GM21381 (cell line): ENCODE measurements around the gene SCTR.

Experiments used
- ATAC-seq: cut with Tn5 transposase; IDR thresholded peaks from one replicate; pipeline ENCODE4 v1.9.1; 2021; ENCODE audit warnings: mild to moderate bottlenecking, moderate library complexity; ENCODE audit not compliant: unreplicated experiment

Gene SCTR

DNA sequence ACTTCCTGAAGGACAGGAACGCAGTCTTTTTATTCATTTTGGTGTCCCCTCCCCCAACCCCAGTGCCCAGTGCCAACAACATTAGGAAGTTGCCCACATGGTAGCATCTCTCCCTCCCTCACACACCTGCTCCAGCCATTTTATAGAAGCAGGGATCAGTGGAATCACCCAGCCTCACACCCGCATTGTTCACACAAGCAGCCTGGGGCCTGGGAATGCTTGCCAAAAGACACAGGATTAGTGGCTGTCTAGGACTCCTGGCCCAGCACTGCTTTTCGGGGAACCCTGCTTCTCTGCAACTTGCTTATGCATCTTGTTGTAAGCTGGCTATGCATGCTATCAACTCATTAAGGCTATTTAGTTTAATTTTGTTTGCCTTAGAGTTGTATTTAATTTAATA, 74.8 kb downstream of the SCTR start:
- ATAC-seq: no peak

DNA sequence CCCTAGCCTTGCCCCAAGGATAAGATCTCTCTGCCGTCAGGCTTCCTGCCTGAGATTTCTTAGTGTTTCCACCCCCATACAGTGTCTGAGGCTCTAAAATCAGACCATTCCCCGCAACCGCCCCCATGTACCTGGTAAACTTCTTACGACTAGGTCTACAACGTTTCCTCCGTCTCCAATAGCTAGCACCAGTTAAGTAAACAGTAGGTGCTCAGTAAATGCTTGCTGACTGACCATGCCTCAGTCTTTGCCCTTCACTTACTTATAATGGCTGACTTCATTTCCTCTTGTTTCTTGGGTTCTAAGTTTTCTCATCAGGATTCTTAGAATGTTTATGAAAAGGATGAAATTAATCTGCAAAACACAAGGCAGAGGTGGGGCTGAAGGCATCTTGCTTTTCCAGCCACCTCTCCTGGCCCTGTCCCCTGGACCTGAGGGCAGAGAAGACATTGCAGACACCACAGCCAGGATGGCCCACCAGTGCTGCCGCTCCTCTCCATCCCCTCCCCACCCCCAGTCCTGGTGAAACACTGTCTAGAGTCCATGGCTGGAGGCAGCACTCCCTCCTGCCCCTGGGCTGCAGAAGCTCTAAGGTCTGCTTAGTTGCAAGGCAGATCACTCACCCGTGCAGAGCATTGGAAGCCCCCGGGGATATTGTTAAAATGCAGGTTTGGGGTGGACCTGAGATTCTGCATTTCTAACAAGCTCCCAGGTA, 75.7 kb downstream of the SCTR start:
- ATAC-seq: no peak

DNA sequence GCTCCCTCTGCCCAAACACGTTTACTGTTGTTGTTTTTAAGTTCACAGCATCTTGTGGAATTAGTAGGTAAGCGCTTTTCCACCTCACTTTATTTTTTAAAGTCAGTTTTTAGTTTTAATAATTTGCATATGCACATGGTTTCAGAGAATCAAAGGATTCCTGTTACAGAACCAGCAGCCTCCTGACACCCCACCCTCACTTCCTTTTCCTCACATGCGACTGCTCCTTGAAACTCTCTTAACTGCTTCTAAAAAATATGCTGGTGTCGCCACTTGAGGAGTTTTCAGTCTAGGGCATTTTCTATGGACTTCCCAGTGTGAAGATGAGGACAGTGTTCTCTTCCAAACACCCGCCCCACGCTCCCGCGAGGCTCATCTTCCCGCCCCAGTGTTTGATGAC, 78.2 kb downstream of the SCTR start:
- ATAC-seq: no peak

DNA sequence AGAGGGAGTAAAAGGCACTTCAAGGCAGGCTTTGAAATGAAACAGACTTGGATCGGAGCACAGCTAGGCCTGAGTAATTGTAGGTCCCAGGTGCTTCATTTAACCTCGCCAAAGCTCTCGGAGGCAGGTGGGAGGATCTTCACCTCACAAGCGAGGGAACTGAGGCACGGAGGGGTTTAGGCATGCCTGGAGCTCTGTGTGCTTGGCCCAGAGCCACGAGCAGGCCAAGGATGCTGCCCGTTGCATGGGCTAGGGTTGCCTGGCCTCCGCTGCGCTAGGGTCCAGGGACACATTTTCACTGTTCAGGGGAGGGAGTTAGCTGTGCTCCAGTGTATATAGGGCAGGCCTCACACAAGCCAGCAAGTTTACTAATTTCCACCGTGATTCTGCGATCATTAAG, 81.4 kb downstream of the SCTR start:
- no peak for ATAC-seq

DNA sequence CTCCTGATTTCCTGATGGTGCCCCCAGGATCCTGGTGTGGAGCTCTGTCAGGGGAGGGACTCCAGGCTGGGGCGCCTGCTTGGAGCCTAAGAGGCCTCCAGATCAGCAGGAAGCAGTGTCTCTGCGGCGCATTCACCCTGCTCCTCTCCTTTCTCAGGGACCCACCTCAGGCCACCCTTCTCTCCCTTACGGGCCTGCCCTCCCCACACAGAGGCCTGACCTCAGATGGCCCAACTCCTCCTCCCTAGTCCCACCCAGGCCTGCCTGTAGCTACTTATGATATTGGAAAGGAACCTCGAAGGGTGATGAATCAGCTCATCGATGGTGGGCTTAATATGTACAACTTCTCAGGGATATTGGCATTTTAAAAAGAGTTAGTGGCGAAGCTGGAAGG, 82.1 kb downstream of the SCTR start:
- ATAC-seq: no peak

DNA sequence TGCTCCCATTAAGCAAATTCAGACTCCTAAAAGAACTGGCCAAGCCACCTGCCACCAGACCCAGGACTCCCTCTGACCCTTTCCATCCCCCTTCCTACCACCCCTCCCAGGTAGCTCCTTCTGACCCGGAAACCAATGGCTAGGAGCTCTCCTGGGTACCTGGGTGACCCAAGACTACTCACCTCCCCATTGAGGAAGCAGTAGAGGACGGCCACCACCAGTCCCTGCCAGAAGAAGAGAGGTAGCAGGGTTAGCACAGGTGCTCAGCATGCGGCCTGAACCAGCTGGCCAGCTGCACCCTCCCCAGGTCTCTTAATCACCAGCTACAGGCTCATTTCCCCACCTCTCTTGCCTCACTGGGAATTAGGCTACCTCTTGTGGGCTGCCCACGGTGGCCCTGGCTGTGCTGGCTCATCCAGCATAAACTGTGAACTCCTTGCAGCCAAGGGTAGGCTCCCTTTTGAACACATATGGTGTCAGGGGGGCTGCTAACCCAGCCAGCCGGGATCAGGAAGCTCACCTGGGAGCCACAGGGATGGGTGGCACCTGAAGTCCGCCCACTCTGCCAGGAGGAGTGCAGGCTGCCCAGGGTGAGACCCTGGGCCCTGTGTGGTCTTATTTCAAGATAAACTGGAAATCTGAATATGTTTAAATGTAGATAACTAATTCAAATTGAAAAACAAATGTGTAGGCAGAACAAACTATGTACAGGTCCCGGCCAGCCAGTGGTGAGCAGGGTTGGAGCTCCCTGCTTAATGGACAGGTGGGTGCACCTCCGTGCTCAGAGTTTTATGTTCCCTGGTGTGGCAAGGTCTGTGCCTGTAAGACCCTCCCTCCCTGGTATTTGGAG, 82.7 kb downstream of the SCTR start:
- no peak for ATAC-seq

DNA sequence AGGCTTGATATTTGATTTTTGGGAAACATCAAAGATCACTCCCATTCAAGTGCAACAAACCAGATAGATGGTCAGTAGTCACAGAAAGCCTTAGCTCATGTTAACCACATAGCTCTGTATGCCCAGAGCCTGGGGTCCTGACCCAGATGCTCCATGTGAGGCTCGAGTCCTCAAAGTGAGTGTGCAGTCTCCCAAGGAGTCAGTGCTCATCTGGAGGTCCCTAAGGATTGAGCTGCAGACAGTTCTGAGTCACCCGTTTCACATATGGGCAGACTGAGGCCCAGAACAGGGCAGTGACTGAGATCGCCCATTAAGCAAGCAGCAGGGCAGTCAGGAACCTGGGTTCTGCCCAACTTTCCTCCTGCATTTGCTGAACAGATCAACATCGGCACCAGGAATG, 83.4 kb downstream of the SCTR start:
- no peak for ATAC-seq

DNA sequence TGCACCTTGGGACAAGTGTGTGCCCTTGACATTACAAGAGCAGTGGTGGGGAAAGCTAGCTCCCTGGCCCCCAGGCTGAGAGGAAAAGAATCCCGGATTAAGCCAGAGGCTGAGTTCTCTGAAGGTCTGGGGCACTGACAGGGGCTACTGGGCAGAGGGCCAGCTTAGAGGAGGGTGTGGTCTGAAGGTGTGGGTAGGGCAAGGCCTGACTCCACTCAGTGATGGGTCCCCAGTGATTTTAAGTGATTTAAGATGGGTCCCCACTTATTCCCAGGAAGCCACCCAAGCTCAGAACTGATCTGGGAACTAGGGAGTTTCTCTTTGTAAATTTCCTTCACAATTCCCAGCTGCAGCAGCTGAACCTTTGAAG, 83.8 kb downstream of the SCTR start:
- no peak for ATAC-seq

DNA sequence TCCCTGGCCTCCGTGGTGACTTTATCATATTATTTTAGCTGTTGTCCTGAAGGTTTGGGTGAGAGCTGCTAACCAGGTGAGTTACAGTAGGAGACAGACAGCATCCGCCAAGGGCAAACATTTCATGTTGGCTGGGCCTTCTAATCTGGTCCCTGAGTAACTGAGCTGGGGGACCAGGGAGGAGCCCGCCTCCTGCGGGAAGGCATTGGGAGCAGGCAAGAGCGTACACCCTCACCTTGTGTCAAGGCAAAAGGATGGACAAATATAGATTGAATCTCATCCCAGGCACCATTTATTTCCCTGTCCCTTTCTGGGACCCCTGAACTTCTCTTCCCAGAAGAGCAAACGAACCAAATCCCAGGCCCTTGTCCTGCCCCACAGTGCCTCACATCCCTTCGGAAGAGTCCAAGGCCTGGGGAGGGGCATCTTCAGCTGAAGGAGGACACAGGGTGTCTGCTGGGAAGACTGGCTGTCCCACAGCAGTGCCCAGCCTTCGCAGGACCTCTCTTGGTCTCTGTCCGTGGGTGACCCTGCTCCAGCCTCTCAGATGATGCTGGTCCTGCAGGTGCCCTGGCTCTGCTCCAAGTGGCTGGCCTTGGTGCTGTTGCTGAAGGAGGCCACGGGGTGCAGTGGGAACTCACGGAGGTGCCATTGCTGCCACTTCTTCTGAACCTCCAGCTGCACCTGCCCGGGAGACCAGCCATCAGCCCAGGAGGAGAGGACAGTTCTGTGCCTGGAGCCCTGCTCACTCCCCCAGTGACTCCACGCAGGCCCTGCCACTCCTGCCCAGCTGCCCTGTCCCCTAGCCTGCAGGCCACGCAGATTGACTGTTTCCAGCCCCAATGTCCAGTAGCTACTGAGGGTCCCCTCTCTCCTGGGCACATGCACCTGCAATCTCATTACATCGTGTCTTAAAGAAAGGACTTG, 84.4 kb downstream of the SCTR start:
- ATAC-seq: no peak

DNA sequence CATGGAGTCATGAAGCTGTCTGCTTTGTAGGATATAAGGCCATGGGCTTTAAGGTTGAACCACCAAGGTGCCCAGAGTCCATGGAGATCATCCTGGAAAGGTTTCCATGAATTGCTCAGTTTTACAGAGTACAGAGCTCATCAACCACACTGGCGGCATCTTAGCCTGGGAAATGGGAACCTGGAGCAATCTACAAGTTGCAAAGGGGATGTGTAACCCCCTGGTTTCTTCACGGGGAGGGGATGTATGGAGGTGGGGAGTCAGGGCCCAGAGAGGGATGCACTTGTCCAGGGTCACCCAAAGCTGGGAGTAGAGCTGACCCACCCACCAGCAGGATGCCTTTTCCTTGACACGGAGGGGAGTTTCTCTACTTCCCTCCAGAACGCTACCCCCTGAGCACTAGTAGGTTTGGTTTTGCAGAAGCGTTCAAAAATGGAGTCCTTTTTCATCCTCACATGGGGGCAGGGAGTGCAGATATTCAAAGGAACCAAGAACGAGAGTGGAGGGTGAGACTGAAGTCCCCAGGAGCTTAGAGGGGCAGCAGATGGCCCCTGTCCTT, 85.5 kb downstream of the SCTR start:
- ATAC-seq: no peak

DNA sequence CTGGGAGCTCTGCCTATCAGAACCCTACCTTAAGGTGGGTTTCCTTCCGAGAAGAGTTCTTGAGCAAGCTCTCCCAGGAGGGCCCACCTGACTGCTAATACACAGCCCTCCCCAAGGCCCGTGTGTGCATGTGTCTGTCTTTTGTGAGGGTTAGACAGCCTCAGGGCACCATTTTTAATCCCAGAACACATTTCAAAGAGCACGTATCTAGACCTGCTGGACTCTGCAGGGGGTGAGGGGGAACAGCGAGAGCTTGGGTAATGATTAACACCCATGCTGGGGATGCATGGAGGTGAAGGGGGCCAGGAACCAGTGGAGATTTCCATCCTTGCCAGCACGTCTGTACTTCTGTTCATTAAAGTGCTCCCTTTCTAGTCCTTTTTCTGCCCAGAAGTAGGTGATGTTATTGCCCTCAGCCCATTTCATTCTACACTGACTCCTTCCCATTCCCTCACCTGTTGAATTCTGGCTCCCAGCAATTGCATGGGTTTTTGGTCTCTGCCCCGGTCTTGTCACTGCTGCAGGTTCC, 86.1 kb downstream of the SCTR start:
- ATAC-seq: no peak

DNA sequence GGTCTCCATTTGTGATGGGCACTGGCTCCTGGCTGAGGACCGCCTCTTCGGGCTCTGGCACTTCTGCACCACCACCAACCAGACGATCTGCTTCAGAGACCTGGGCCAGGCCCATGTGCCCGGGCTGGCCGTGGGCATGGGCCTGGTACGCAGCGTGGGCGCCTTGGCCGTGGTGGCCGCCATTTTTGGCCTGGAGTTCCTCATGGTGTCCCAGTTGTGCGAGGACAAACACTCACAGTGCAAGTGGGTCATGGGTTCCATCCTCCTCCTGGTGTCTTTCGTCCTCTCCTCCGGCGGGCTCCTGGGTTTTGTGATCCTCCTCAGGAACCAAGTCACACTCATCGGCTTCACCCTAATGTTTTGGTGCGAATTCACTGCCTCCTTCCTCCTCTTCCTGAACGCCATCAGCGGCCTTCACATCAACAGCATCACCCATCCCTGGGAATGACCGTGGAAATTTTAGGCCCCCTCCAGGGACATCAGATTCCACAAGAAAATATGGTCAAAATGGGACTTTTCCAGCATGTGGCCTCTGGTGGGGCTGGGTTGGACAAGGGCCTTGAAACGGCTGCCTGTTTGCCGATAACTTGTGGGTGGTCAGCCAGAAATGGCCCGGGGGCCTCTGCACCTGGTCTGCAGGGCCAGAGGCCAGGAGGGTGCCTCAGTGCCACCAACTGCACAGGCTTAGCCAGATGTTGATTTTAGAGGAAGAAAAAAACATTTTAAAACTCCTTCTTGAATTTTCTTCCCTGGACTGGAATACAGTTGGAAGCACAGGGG, 87.1 kb downstream of the SCTR start:
- no peak for ATAC-seq

DNA sequence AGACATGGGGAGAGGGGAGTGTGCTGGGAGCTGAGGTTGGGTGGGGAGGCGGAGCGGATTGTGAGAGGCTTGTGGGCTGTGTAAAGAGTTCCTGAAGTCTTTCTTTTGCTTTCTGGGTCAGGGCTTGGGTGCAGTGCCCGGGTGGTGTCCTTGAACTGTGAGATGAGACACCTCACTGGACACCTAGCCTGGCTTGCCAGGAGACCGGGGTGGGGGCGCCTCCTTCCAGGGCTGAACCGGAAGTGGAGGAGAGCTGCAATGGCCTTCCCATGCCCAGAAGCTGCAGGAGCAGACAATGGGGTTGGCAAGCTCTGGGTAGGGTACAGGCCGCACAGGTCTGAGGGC, 88.4 kb downstream of the SCTR start:
- ATAC-seq: no peak

DNA sequence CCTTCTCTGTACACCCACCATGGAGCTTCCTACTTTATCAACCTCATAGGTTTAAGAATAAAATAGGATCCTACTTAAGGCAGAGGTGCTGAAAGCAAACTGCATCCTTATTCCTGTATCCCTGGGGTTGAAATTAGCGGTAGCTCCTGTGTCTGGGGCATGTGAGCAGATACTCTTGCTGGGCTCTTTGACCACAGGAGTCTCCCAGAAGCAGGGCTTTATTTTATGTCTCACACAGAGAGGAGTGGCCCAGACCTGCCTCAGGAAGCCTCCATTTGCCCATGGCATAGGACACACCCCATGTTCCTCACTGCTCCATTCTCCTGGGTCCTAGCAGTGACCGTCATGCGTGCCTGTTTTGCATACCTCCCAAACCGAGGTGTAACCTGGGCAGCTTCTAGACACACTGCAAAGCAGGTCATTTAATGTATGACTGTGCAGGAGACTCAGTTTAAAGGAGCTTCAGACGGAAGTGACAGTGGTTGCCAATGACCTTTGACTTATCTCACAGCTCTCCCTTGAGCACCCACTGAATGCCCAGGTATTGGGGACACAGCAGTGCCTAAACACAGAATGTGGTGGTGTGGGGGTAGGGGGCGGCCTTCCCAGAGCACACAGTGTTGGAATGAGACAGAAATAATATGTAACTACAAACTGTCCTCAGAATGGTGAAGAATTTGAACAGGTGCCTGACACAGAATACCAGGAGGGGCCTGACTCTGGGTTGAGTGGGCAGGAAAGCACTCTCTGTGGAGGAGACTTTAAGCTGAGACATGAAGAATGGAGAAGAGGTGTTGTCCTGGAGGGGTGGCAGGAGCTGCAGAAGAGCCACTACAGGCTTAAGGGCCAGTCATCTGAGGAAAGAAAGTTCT, 89.0 kb downstream of the SCTR start:
- ATAC-seq: no peak

DNA sequence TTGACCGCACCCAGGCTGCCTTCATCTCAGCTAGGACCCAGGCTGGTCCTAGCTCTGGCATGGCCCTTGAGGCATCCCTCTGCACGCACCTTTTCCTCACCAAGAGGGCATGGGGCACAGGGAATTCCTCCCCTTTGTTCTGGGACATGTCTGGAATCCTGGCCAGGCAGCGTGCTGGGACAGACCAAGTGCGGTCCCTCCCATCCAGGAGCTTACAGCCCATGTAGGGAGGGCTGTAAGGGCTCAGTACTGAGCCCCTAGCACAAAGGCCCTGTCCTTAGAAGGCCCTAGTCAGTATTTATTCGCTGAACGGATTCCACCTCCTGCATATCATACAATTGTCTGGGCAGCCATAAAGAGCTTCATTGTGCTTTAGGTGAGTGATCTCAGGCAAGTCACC, 89.6 kb downstream of the SCTR start:
- no peak for ATAC-seq

DNA sequence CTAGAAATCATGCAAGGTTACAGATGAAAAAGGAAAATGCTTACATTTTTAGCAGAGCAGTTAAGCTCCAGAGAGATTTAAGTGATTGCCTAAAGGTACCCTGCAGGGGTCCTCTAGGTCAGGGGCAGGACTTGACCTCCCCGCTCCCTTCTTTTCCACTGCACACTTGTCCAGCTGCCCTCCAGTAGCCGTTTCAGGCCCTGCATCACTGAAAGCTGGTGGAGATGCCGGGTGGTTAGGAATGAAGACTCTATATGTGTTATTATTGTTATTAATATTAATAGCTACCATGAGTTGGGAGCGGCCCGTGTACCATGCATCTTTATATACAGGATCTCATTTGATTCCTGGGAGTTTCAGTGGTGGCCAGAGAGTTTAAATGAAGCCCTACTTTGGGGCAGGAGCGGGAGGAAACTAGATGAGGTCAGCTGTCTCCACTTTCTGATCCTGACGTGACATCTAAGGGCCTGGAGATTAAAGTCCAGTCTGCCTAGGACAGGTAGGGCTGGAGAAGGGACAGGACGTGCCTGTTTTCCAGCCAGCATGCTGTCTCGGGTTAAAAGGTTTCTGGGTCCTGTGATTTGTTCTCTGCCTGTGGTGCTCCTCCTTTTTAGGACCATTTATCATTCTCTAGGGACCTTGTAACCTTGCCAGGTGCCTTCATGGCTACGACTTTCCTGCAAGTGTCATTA, 90.5 kb downstream of the SCTR start:
- ATAC-seq: no peak

DNA sequence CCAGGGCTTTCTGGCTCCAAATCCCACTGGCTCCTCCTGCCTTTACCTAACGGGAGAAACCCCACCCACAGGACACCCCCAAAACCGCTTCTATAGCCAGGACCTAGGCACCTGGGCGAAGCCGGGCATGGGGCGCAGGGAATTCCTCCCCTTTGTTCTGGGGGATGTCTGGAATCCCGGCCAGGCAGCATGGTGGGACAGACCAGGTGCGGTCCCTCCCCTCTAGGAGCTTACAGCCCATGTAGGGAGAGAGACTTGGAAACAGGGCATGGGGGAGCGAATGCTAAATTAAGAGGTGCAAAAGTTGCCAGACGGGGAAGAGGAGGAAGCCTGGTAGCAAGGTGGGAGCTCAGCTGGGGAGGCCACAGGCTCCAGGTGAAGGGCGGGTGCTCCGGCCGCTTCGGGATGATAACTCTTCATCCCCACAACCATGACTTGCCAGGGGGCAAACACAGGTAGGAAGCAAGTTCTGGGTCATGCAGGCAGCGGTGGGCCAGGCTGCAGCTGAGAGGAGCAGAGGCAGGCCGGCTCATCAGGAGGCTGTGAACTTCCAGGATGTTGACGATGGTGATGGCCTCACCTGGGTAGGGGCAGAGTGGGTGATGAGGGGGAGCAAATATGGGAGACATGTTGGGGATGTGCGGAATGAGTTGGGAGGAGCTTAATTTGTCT, 91.3 kb downstream of the SCTR start:
- ATAC-seq: no peak
